GM18520 (cell line): ENCODE measurements around the gene CRLF2.
"Not testable (repeated sequence)": the region's sequence is repeated elsewhere in the genome, so short reads cannot be mapped to it uniquely, and the experiment has no call there.

Experiments used
- ATAC-seq: cut with Tn5 transposase; IDR thresholded peaks from one replicate; pipeline ENCODE4 v1.9.1; 2021; ENCODE audit not compliant: unreplicated experiment

CRLF2 gene

DNA sequence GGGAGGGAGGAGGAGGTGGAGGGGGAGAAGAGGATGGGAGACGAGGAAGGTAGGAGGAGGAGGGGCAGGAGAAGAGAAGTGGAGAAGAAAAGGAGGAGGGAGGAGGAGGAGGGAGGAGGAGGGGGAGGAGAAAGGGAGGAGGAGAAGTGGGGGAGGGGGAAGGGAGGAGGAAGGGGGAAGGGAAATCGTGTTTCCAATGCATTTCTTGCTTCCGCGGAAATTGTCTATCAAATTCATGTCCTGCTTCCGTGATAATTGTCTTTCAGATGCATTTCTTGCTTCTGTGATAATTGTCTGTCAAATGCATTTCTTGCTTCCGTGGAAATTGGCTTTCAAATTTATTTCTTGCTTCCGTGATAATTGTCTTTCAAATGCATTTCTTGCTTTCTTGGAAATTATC, 43.3 kb downstream of the CRLF2 start:
- no peak for ATAC-seq

DNA sequence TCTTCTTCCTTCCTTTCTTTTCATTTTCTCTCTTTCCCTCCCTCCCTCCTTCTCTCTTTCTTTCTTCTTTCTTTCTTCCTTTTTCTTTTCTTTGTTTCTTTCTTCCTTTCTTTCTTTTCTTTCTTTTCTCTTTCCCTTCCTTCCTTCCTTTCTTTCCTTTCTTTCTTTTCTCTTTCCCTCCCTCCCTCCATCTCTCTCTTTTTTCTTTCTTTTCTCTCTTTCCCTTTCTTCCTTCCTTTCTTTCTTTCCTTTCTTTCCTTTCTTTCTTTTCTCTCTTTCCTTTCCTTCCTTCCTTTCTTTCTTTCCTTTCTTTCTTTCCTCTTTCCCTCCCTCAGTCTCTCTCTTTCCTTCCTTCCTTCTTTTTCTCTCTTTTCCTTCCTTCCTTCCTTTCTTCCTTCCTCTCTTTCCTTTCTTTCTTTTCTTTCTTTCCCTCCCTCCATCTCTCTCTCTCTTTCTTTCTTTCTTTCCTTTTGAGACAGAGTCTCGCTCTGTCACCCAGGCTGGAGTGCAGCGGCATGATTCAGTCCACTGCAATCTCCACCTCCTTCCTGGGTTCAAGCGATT, 44.4 kb downstream of the CRLF2 start:
- ATAC-seq, result no peak

DNA sequence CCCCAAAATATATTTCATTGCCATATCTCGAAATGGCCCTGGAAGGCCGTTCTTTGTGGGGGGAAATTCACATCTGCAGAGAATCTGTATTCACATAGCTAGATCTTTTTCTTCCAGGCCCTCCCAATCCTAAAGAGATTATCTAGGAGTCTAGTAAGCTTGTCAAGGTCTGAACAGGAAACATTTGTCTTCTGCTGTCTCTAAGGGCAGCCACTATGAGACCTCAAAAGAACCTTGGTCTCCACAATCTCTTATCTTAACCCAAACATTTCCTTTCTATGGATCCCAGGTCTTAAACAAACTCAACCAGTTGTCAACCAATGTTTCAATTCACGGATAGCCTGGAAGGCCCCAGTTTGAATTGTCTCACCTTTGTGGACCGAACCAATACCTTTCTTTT, 45.0 kb downstream of the CRLF2 start:
- no peak for ATAC-seq

DNA sequence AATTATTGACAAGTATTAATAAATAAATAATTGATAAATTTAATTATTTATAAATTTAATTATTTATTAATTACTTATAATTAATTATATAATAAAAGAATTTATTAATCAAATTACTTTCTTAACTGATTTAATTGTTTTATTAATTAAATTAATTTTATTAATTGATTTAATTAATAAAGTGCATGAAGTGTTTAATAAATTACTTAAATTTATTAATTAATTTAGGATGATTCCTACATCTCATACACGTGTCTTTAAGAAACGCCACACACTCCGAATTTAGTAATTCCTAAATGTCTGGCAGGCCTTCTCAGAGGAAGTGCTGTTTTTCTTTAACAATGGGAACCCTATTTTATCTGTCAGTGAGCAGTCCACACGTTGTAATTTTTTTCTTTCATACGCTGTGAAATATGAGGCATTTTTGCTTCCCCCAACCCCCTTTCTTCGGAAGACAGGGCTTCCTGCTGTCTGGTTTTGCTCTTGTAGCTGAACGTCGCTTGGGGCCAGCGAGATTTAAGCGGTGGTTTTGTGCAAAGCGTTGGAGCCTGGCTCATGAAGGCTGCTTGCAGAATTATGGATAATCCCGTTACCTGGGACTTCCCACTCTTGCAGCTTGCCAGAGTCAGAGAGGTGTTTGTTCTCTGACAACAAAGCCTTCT, 46.8 kb downstream of the CRLF2 start:
- no peak for ATAC-seq

DNA sequence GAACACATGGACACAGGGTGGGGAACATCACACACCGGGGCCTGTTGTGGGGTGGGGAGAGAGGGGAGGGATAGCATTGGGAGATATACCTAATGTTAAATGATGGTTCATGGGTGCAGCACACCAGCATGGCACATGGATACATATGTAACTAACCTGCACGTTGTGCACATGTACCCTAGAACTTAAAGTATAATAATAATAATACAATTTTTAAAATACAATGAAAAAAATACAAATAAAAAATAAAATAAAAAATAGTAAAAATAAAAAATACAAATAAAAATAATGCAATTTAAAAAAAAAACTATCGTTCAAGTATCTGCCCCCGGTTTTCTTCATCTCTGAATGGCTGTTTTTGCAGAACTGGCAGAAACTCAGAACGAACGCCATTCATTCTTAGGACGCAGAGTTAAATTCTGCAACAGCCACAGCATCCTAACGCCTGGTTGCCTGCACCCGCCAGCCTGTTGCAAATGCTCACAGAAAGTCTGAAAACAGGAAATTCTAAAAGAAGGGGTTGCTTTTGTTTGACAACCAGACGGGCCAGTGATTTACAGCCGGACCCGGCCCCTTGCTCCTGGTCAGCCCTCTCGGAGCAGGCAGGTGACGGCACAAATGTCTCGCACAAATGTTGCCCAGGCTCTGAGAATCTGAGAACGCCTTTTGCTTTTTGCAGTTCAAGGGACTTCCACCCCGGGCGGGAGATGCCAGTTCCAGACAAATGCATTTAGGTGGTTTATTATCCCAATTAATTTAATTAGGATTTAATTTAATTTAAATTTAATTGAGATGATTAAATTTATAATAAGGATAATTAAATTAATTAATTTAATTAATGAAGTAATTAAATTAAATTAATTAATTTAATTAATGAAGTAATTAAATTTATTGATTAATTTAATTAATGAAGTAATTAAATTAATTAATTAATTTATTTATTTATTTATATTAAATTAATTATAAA, 47.8 kb downstream of the CRLF2 start:
- no peak for ATAC-seq

DNA sequence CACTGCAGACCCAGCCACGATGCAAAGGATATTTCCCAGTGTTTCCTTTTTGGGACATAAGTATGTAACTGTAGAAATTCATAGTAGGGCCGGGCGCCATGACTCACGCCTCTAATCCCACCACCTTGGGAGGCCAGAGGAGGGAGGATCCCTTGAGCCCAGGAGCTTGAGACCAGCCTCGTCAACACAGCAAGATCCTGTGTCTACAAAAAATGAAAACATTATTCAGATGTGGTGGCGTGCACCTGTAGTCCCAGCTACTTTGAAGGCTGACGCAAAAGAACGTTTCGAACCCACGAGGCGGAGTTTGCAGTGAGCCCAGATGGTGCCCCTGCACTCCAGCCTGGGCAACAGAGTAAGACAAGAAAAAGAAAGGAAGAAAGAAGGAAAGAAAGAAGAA, 49.2 kb downstream of the CRLF2 start:
- ATAC-seq, result no peak

DNA sequence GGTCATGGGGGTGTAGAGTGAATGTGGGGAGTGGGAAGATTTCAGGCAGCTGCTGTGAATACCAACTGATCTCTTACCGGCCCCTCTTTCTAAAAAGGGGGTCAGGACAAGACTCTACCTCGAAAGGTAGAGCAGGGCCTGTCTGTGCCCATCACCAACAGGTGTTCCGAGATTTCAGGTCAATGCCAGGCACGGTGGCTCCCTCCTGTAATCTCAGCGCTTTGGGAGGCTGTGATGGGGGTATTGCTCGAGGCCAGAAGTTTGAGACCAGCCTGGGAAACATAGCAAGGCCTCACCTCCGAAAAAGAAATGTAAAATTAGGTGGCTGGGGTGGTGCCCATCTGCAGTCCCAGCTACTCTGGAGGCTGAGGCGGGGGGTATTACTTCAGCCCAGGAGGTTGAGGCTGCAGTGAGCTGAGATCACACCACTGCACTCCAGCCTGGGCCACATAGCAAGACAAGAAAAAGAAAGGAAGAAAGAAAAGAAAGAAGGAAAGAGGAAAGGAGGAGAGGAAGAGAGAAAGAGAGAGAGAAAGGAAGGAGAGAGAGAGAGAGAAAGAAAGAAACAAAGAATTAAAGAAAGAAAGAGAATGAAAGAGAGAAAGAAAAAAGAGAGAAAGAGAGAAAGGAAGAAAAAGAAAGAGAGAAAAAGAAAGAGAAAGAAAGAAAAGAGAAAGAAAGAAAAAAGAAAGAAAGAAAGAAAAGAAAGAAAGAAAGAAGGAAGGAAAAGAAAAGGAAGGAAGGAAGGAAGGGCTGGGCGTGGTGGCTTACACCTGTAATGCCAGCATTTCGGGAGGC, 50.1 kb downstream of the CRLF2 start:
- no peak for ATAC-seq

DNA sequence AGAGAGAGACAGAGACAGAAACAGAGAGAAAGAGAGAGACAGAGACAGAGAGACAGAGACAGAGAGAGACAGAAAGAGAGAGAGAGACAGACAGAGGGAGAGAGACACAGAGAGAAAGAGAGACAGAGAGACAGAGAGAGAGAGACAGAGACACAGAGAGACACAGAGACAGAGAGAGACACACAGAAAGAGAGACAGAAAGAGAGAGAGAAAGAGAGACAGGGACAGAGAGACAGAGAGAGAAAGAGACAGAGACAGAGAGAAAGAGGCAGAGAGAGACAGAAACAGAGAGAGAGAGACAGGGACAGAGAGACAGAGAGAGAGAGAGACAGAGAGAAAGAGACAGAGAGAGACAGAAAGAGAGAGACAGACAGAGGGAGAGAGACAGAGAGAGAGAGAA, 52.9 kb downstream of the CRLF2 start:
- no peak for ATAC-seq

DNA sequence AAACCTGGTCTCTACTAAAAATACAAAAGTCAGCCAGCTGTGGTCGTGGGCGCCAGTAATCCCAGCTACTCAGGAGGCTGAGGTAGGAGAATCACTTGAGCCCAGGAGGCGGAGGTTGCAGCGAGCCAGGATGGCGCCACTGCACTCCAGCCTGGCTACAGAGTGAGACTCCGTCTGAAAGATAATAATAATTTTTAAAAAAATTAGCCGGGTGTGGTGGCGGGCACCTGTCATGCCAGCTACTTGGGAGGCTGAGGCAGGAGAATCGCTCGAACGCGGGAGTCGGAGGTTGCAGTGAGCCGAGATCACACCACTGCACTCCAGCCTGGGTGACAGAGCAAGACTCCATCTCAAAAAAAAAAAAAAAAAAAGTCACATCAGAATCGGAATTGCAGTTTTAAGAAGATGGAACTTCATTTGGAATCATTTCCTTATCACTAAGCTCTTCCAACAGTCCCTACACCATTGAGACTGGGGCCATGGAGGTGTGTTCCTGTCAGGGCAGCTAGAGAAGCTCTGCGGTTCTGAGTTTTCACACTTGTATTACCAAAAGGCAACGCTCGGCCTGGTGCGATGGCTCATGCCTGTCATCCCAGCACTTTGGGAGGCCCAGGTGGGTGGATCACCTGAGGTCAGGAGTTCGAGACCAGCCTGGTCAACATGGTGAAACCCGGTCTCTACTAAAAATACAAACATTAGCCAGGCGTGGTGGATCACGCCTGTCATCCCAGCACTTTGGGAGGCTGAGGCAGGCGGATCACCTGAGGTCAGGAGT, 55.6 kb downstream of the CRLF2 start:
- ATAC-seq, result not testable (repeated sequence)

DNA sequence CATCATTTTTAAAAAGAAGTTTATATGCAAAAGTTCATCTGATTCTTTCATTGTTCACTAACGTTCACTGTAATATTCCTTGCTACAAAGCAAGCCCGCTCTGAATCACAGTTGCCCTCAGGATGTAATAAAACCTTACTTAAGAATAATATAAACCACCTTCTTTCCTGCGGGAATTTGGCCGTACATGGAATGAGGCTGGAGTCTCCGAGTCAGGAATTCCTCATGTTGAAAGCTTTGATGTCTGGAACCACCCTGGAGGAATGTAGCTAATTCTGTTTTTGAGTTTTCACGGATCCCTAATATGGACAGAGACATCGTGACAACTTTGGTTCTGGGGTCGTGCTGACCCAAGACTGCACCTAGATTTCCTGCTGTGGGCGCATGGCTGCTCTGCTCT, 58.5 kb downstream of the CRLF2 start:
- no peak for ATAC-seq

DNA sequence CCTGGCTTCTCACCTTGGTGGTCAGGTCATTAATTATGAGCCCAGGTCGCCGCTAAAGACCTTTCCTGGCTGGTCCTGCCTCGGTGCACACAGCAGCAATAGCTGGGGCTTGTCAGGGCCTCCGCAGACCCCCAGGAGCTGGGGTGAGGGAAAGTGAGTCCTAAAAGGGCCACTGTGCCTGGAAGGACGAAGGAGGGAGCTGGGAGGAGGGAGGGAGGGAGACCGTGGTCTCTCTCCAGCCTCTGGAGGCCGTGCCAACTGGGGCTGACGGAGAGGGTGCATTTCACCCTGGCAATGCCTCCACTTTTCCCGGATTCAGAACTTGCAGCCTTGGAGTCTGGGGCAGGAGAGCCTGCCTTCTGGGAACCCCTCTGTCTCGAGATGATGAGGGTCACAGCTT, 60.4 kb downstream of the CRLF2 start:
- no peak for ATAC-seq

DNA sequence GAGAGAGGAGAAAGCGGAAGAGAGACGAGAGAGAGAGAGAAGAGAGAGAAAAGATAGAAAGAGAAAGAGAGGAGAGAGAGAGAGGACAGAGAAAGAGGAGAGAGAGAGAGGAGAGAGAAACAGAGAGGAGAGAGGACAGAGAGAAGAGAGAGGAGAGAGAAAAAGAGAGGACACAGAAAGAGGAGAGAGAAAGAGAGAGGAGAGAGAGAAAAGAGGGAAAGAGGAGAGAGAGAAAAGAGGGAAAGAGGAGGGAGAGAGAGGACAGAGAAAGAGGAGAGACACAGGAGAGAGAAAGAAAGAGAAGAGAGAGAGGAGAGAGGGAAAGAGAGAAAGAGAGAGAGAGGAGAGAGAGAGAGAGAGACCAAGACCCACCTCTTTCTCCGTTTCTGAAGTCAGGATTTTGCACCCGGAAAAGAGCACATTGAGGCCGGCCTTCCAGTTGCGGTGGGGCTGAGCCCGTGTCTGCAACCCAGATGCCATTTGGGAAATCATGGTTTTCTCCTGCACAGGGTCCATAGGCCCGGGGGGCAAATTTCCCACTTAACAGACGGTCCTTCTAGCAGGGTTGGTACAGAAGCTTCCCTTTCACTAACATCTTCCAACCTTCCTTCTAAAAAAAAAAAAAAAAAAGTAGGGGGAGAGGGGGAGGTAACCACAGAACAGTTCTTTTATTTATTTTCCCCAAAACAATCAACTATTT, 60.9 kb downstream of the CRLF2 start:
- ATAC-seq, result no peak

DNA sequence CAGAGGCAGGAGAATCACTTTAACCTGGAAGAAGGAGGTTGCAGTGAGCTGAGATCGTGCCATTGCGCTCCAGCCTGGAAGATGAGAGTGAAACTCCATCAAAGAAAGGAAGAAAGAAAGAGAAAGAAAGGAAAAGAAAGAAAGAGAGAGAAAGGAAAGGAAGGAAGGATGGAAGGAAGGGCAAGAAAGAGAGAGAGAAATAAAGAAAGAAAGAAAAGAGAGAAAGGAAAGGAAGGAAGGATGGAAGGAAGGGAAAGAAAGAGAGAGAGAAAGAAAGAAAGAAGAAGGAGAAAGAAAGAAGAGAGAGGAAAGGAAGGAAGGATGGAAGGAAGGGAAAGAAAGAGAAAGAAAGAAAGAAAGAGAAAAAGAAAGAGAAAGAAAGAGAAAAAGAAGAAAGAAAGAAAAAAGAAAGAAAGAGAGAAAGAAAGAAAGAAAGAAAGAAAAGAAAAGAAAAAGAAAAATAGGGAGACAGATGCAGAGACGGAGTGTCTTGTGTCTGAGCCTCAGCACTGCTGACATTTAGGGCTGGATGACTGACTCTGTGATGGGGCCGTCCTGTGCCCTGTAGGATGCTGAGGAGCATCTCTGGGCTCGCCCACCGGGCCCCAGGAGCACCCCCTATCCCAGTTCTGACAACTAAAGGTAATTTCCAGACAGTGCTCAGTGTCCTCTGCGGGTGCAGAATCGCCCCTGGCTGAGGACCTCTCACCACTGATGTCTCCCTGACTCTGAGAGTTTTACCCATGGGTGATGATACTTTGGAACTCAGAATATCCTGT, 61.7 kb downstream of the CRLF2 start:
- no peak for ATAC-seq

DNA sequence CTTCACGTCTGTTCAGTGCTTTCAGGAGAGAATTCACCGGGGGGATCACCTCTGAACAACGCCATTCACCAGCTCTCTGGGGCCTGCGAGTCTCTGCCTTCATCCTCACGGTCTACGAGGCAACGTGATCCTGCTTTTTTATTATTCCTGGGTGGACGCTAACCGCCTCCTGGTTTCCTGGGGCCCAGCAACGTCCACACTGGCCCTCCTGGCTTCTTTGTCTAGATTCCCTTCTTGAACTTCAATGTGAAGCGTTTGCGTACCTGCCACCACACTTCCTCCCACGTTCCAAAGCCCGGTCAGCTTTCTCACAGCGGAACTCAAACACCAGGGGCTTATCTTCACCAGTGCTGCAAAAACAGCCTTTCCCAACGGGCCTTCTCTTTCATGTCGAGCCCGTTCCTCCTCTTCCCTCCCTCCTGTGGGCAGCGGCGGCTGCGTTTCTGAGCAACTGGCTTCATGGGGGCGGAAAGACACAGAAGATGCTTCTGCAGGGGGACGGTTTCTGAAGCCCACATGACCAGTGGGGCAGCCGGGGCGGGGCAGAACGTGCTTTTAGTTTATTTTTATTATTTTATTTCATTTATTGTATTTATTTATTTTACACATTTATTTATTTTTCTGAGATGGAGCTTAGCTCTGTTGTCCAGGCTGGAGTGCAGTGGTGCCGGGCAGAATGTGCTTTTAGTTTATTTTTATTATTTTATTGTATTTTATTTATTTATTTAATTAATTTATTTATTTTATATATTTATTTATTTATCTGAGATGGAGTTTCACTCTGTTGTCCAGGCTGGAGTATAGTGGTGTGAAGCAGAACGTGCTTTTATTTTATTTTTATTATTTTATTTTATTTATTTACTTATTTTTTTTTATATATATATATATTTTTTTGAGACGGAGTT, 64.6 kb downstream of the CRLF2 start:
- no peak for ATAC-seq

DNA sequence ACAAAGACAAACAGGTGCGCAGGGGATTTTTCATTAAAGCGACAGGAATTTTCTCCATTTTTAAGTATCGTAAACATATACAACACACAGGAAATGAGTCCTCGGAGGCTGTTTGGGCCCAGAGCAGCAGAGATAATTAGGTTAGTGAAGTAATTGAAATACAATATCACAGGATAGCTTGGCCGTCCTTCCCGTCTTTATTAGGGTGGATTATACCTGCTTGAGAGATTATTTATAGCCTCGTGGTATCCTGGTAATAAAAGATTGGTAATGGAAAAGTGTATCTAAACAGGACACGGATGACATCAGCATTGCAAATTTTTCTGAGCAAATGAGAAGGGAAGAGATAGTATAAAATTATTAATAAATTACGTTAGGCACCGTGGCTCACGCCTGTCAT, 68.2 kb downstream of the CRLF2 start:
- ATAC-seq, result no peak
